Endothelial cell of umbilical vein (primary cell): ENCODE data around the gene PFKFB4. TPM values are rescaled to one million over a fixed set of nuclear protein-coding genes. Genes with fewer than 3 reads are reported as not detected.

Source experiments
- BruUV-seq: library from RNA; stranded (reverse); fragments of 400-500 nt; replicated peaks from 2 replicates; lab custom pipeline; 2021; lab: Mats Ljungman, UMichigan
- CTCF ChIA-PET: fragments of 300-600, 350-600 bp; sonication (Branson Sonifier 250); formaldehyde crosslinking; loops from one replicate; lab custom pipeline; 2021; ENCODE audit warnings: antibody characterized with exemption, inconsistent platforms; lab: Charles Lee
- POLR2A ChIA-PET: fragments of 300-600, 350-600 bp; sonication (Branson Sonifier 250); formaldehyde crosslinking; loops from one replicate; lab custom pipeline; 2021; ENCODE audit warnings: antibody characterized with exemption, inconsistent platforms; lab: Charles Lee
- DNase-seq: peaks from one replicate; pipeline ENCODE4 v3.0.0-alpha.2; 2011; ENCODE audit warnings: low read depth, low spot score
- FAIRE-seq: peaks from 2 replicates; lab custom pipeline; 2011; peaks lifted over from hg19 to GRCh38; lab: Jason Lieb, UNC
- H2AFZ ChIP-seq: 2 replicates; pipeline ENCODE4 v1.6.0; 2012; ENCODE audit warnings: low read depth, low read length, control low read depth, inconsistent platforms
- H3K27ac ChIP-seq: 2 replicates; pipeline ENCODE4 v1.5.1; 2011; ENCODE audit warnings: low read depth, mild to moderate bottlenecking, control low read depth, low read length, moderate library complexity; ENCODE audit not compliant: insufficient read depth
- H3K27me3 ChIP-seq, 2 experiments: 2 replicates each; pipeline versions ENCODE4 v1.6.0 to v1.6.1; 2011; ENCODE audit warnings: low read length in 2 of 2, mixed read lengths in 1 of 2; ENCODE audit not compliant: control insufficient read depth in 2 of 2, insufficient read depth in 2 of 2
- H3K36me3 ChIP-seq, 2 experiments: 2 replicates in 1 of 2; 3 replicates in 1 of 2; pipeline ENCODE4 v1.5.1; 2011; ENCODE audit warnings: low read length in 2 of 2, mild to moderate bottlenecking in 1 of 2, moderate library complexity in 1 of 2; ENCODE audit not compliant: control insufficient read depth in 2 of 2, insufficient read depth in 2 of 2; ENCODE audit errors: extremely low read depth in 1 of 2
- H3K4me1 ChIP-seq: 3 replicates; pipeline ENCODE4 v1.5.1; 2011; ENCODE audit warnings: mild to moderate bottlenecking, low read length; ENCODE audit not compliant: control insufficient read depth, insufficient read depth; ENCODE audit errors: extremely low read depth
- H3K4me2 ChIP-seq: 2 replicates; pipeline ENCODE4 v1.6.1; 2011; ENCODE audit warnings: low read length, control low read depth, mixed read lengths; ENCODE audit not compliant: insufficient read depth
- H3K4me3 ChIP-seq, 3 experiments: fragments of 200-600 bp in 1 of 3; sonication (generic), shearing (Covaris generic) in 1 of 3; replicated peaks in 1 of 3; 2 replicates each; pipeline ENCODE4 v1.5.1; 2011 to 2016; ENCODE audit warnings: control low read depth in 3 of 3, low read length in 3 of 3, mild to moderate bottlenecking in 2 of 3, inconsistent platforms in 1 of 3, low read depth in 1 of 3, moderate library complexity in 1 of 3; ENCODE audit not compliant: insufficient read depth in 1 of 3
- H3K79me2 ChIP-seq: 2 replicates; pipeline ENCODE4 v1.6.0; 2012; ENCODE audit warnings: low read length, inconsistent platforms; ENCODE audit not compliant: control insufficient read depth, insufficient read depth
- H3K9ac ChIP-seq: replicated peaks from 2 replicates; pipeline ENCODE3; 2011; ENCODE audit warnings: low read length, control low read depth; ENCODE audit not compliant: insufficient read depth; ENCODE audit errors: extremely low read depth
- H3K9me1 ChIP-seq: replicated peaks from 3 replicates; pipeline ENCODE4 v1.6.0; 2011; ENCODE audit warnings: mild to moderate bottlenecking, low read length; ENCODE audit not compliant: control insufficient read depth, insufficient read depth; ENCODE audit errors: extremely low read depth
- H3K9me3 ChIP-seq: replicated peaks from 2 replicates; pipeline ENCODE4 v1.5.1; 2012; ENCODE audit warnings: low read length, inconsistent platforms; ENCODE audit not compliant: control insufficient read depth, insufficient read depth
- H4K20me1 ChIP-seq: replicated peaks from 2 replicates; pipeline ENCODE3; 2011; ENCODE audit warnings: mild to moderate bottlenecking, low read length; ENCODE audit not compliant: control insufficient read depth, insufficient read depth; ENCODE audit errors: extremely low read depth
- EZH2 ChIP-seq: IDR thresholded peaks from 2 replicates; pipeline ENCODE4 v1.6.1; 2012; ENCODE audit warnings: borderline replicate concordance, low read depth, mild to moderate bottlenecking, moderate library complexity, low read length, inconsistent platforms; ENCODE audit not compliant: severe bottlenecking
- FOS ChIP-seq: IDR thresholded peaks from 2 replicates; pipeline ENCODE4 v1.6.1; 2011; ENCODE audit warnings: mild to moderate bottlenecking, low read length, moderate library complexity, borderline replicate concordance; ENCODE audit not compliant: insufficient read depth
- GATA2 ChIP-seq: IDR thresholded peaks from 2 replicates; pipeline ENCODE4 v1.7.0; 2011; ENCODE audit warnings: low read depth, mild to moderate bottlenecking, moderate library complexity, mixed read lengths, low read length; ENCODE audit not compliant: insufficient read length, insufficient read depth
- JUN ChIP-seq: IDR thresholded peaks from 2 replicates; pipeline ENCODE4 v1.6.1; 2011; ENCODE audit warnings: borderline replicate concordance, low read depth; ENCODE audit not compliant: insufficient read length, insufficient read depth
- MYC ChIP-seq: IDR thresholded peaks from one replicate; pipeline ENCODE4 v1.6.1; 2011; ENCODE audit warnings: mild to moderate bottlenecking, low read depth, low read length
- POLR2A ChIP-seq: IDR thresholded peaks from 2 replicates; pipeline ENCODE4 v1.6.1; 2012; ENCODE audit warnings: low read depth, mild to moderate bottlenecking, control low read depth, low read length
- POLR2AphosphoS5 ChIP-seq: IDR thresholded peaks from 2 replicates; pipeline ENCODE4 v1.6.1; 2012; ENCODE audit warnings: low read depth, mild to moderate bottlenecking, control low read depth, low read length, moderate library complexity; ENCODE audit not compliant: insufficient read depth
- dilution Hi-C: fragments of 300-500 bp; cut with MboI; formaldehyde crosslinking; loops from one replicate; pipeline ENCODE4 v1.15.0; 2019; ENCODE audit warnings: low sequenced_read_pairs; ENCODE audit not compliant: extremely low pct_ligation_motif_present
- intact Hi-C: fragments of 100-400 bp; cut with micrococcal nuclease; formaldehyde crosslinking; loops from one replicate; pipeline ENCODE4 v1.10.0; 2022
- polyA plus RNA-seq, 4 experiments: library from polyadenylated mRNA; depleted of rRNA in 3 of 4; stranded (reverse) in 3 of 4; unstranded in 1 of 4; fragments of >200 nt; gene quantifications; 2 replicates each; pipeline versions ENCODE4 v1.2.1 to v1.2.3, GENCODE V29; 2011 to 2012; ENCODE audit warnings: missing spikeins in 1 of 4
- total RNA-seq: library from RNA; stranded (reverse); gene quantifications from 2 replicates; pipeline ENCODE4 v1.2.3, GENCODE V29; 2021
- TF ChIP-seq, protein P1 (sequence below): IDR thresholded peaks from 2 replicates; pipeline ENCODE4 v1.6.1; 2011; ENCODE audit not compliant: insufficient read depth, insufficient read length
- TF ChIP-seq, protein P2 (sequence below), 2 donors: IDR thresholded peaks; 1 replicate in 1 of 2; 2 replicates in 1 of 2; pipeline ENCODE4 v1.5.1; 2011; ENCODE audit warnings: low read length in 2 of 2, mild to moderate bottlenecking in 2 of 2, moderate library complexity in 2 of 2, control low read depth in 1 of 2, inconsistent platforms in 1 of 2, low read depth in 1 of 2; ENCODE audit not compliant: insufficient read depth in 1 of 2; ENCODE audit errors: extremely low read depth in 1 of 2

Gene PFKFB4
- total and polyA plus RNA-seq, 2 donors (not counting 3 experiments of a cell fraction or from before 2014, with no cell fraction given) = 4.0 to 4.2 TPM

GRCh38 chr3:48595526-48596121 lies 39.0 kb upstream of the PFKFB4 start:
- Histone ChIP-seq H4K20me1 (no peaks in the 10 kb centered on the region), H3K79me2 (no peaks in the 10 kb centered on the region), H3K36me3 (peaks cover 0 to 18% of the 10 kb centered on the region in 2 experiments), H3K9me1 (no peaks in the 10 kb centered on the region), H3K27ac (no peak overlapping the region), H2AFZ (no peak overlapping the region), H3K4me1 (peaks cover 6% of the 10 kb centered on the region), H3K9ac (no peak overlapping the region), H3K27me3 (peaks cover 6 to 9% of the 10 kb centered on the region in 2 experiments), H3K9me3 (no peaks in the 10 kb centered on the region), H3K4me3 (no peak overlapping the region), H3K4me2 (no peak overlapping the region)
- no TSS peak for BruUV-seq
- TF ChIP-seq, protein P1, sequence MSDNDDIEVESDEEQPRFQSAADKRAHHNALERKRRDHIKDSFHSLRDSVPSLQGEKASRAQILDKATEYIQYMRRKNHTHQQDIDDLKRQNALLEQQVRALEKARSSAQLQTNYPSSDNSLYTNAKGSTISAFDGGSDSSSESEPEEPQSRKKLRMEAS = no peak
- no peak for TF ChIP-seq MYC
- no peak for TF ChIP-seq EZH2
- no peak for TF ChIP-seq JUN
- no peak for TF ChIP-seq GATA2
- no peak for TF ChIP-seq POLR2AphosphoS5
- TF ChIP-seq POLR2A = no peak
- no peak for TF ChIP-seq FOS
- TF ChIP-seq, protein P2, sequence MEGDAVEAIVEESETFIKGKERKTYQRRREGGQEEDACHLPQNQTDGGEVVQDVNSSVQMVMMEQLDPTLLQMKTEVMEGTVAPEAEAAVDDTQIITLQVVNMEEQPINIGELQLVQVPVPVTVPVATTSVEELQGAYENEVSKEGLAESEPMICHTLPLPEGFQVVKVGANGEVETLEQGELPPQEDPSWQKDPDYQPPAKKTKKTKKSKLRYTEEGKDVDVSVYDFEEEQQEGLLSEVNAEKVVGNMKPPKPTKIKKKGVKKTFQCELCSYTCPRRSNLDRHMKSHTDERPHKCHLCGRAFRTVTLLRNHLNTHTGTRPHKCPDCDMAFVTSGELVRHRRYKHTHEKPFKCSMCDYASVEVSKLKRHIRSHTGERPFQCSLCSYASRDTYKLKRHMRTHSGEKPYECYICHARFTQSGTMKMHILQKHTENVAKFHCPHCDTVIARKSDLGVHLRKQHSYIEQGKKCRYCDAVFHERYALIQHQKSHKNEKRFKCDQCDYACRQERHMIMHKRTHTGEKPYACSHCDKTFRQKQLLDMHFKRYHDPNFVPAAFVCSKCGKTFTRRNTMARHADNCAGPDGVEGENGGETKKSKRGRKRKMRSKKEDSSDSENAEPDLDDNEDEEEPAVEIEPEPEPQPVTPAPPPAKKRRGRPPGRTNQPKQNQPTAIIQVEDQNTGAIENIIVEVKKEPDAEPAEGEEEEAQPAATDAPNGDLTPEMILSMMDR (IDR thresholded peaks at IDR 0.05; ENCODE audit: extremely low read depth in 1 of 2, insufficient read depth in 1 of 2, low read depth in 1 of 2, low read length in 2 of 2) = no peak
- ChIA-PET CTCF (no interaction called here), POLR2A (no interaction called here)
- dilution Hi-C loops (no loop called here), intact Hi-C loops (no loop called here)
- DNase-seq (peak; percentile 20), FAIRE-seq (no peak)
